ENCODE data around the gene PIP4K2B. TPM values are rescaled to one million over a fixed set of nuclear protein-coding genes. Genes with fewer than 3 reads are reported as not detected.

The PIP4K2B gene
- polyA plus RNA-seq, 4 donors = 72.3 to 87.0 (median 76.9) TPM

- DNase-seq (ENCODE audit: low read depth in 4 of 4, low spot score in 2 of 4) = no peak
These were observed 52.4 kb downstream of the PIP4K2B start for GRCh38 chr17:38746849-38747462.

DNA sequence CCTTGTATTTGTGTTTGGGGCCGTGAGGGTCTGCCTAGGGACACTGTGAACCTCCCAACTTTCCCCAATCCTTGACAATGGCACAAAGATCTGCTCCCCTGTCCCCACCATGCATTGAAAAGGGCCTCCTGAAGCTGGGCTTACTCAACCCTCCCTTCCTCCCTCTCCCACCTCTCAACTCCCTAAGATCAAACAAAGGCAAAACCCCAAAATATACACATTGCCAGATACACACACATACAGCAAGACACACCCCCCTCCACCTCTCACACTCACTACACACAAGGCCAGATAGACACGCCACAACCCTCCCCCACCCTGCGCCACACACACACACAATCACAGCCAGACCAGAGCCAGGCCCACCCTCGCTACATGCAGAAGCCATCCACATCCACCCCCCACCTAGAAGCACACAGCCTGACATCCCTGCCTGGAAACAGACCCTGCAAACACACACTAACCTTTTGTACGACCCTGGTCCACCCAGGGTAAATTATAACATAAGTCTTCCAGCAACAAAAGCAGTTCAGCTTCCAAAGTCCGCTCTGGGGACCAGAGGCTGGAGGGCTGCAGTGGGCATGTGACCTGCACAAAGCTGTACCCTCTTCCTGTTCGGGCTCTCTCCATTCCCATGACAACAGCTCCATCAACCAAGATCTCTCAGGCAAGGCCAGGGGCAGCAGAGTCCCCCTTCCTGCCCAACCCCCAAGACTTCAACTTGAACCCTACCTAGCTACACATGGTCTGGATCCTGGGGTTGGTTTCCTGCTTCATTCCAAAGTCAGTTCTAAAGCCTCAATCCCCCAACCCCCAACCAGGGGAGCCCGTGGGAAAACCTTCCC lies 53.1 kb downstream of the PIP4K2B start:
- DNase-seq (ENCODE audit: low read depth in 4 of 4, low spot score in 2 of 4) = no peak

DNA sequence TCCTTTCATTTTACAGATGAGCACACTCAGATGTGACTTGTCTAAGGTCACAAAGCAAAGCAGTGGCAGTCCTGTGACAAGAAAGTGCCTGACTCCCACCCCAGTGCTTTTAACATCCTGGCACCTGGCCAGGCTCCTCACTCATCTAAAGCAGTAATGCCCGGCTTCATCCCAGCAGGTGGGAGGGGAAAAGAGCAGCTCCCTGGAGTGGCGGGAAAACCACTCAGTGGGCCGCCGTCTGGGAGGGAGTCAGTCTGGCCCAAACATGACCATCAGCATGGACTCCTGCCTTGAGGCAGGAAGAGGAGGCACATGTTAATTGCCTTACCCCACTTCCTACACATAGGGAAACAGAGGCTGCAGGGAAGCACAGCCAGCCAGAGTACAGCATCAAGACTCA lies 53.8 kb downstream of the PIP4K2B start:
- DNase-seq (ENCODE audit: low read depth in 4 of 4, low spot score in 2 of 4) = no peak

- DNase-seq (ENCODE audit: low read depth in 4 of 4, low spot score in 2 of 4) = no peak
These were observed 55.7 kb downstream of the PIP4K2B start for GRCh38 chr17:38743556-38744171.

GRCh38 chr17:38742411-38743308 lies 56.7 kb downstream of the PIP4K2B start:
- no peak for DNase-seq (ENCODE audit: low read depth in 4 of 4, low spot score in 2 of 4)

- DNase-seq (ENCODE audit: low read depth in 4 of 4, low spot score in 2 of 4) = no peak
These were observed 57.4 kb downstream of the PIP4K2B start for GRCh38 chr17:38741921-38742410.

DNA sequence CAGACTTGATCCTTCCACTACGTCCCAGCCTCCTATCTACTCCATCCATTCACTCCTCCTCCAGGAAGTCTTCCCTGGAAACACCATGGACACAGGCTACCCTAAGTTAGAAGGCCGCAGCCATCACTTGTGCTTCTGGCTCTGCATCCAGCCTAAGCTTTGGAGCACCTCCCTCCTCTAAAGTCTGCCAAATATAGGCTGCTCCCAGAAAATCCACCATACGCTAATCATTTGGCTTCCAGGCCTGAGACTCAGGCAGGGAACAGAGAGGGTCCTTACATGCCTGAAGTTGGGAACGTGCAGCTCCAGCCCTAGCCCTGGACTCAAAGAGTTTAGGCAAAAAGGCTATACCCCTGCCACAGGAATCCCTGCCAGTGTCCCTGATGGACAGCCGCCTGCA lies 57.9 kb downstream of the PIP4K2B start:
- DNase-seq (ENCODE audit: low read depth in 4 of 4, low spot score in 2 of 4) = no peak

DNA sequence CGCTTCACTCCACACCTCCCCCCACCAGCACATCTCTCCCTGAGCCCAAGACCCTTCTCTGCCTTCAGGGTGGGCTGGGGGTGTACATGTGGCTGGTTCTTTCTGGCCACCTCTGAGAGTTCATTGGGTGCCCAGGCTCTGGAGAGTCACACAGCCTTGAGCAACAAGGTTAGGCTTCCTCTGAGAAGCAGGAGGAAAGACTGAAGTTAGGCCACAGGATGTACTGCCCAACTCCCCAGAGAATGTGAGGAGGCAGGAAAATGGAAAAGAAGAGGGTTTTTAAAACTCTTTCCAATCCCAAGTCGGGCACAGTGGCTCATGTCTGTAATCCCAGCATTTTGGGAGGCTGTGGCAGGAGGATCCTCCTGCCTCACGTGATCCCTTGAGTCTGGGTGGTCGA lies 58.5 kb downstream of the PIP4K2B start:
- no peak for DNase-seq (ENCODE audit: low read depth in 4 of 4, low spot score in 2 of 4)

- no peak for DNase-seq (ENCODE audit: low read depth in 4 of 4, low spot score in 2 of 4)
These were observed 59.3 kb downstream of the PIP4K2B start for GRCh38 chr17:38740044-38740443.

GRCh38 chr17:38739305-38739704 lies 60.1 kb downstream of the PIP4K2B start:
- DNase-seq (ENCODE audit: low read depth in 4 of 4, low spot score in 2 of 4) = no peak

GRCh38 chr17:38738686-38739085 lies 60.7 kb downstream of the PIP4K2B start:
- DNase-seq (ENCODE audit: low read depth in 4 of 4, low spot score in 2 of 4) = no peak

DNA sequence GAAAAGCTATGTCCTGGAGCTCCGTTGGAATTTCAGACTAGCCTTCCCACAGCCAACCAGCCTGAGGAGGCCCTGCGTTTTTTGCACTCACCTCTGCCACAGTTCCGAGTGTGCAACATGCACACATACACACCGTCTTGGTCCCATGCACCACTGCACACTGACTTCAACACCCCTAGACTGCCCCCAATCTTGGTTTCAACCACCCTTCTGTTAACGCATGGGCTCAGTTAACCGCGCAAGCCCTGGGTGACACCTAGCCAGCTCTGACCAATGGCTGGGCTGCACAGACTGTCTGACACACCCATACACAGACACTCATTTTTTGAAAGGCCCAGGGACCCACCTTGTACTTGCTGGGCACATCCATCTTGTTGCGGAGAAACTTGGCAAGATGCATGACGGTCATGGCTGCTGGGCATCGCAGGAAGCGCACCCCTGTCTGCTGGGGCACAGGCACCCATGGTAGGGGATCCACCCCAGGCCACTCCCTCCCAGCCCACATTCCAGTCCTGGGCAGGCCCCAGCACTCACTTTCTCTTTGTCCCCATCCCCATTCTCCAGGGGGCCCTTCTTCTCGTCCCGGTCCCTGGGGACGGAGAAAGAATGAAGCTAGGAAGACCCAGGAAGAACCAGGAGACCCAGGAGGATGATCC lies 61.2 kb downstream of the PIP4K2B start:
- DNase-seq (ENCODE audit: low read depth in 4 of 4, low spot score in 2 of 4) = no peak

DNA sequence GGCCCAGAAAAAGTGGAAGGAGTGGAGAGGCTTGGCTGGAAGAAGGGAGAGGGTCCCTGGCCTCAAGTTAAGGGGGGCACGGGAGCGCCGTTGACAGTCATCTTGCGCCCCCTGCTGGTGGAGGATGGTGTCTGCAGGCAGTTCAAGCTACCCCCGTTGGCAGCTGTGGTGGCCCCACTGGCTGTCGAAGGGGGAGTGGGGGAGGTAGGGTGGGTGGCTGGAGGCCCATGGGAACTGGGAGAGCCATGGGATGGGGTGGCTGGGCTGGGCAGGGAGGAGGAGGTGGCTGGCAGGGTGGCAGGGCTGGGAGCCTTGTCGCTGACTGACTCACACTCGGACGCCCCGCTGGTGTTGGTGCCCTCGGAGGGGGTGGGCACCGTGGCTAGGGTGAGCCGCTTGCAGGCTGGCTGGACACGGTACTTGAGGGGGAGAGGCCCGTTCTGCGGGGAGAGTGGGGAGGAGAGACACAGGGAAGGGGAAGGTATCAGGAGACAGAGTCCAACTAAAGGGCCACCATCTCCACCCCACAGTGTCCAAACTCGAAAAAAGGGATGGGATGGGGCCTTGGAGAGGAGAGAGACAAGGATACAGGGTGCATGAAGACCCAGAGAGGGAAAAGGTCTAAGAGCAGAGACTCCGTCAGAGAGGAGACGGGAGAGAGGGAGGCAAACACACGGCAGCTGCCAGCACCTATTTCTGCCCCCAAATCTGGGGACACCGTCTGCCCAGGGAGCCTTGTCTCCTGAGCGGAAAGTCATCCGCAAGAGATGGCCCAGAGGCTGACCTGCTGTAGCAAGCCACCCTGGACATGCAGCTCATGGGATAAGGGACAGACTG lies 64.0 kb downstream of the PIP4K2B start:
- DNase-seq (ENCODE audit: low read depth in 4 of 4, low spot score in 2 of 4) = no peak

GRCh38 chr17:38733982-38734973 lies 65.1 kb downstream of the PIP4K2B start:
- no peak for DNase-seq (ENCODE audit: low read depth in 4 of 4, low spot score in 2 of 4)

GRCh38 chr17:38733282-38733981 lies 65.9 kb downstream of the PIP4K2B start:
- no peak for DNase-seq (ENCODE audit: low read depth in 4 of 4, low spot score in 2 of 4)

GRCh38 chr17:38732376-38733281 lies 66.7 kb downstream of the PIP4K2B start:
- DNase-seq (ENCODE audit: low read depth in 4 of 4, low spot score in 2 of 4) = no peak
